GM12878 (cell line): Measurements from ENCODE around the gene RFX5. TPM values are rescaled to one million over a fixed set of nuclear protein-coding genes. Genes with fewer than 3 reads are reported as not detected.

Source experiments
- POU2F2 ChIP-seq: IDR thresholded peaks from 3 replicates; pipeline ENCODE4 v1.6.1; 2011; ENCODE audit warnings: low read depth, mild to moderate bottlenecking, low read length, borderline replicate concordance
- polyA plus RNA-seq, 11 experiments: library from polyadenylated mRNA; depleted of rRNA in 4 of 11; unstranded in 6 of 11; stranded (reverse) in 5 of 11; fragments of >200 nt; fragmentation: Nextera tagmentation in 4 of 11; fragmentation: Illumina TruSeq in 1 of 11; extraction: Ambion mirVana in 4 of 11; extraction: Trizol in 1 of 11; gene quantifications; 1 replicate in 1 of 11; 2 replicates in 10 of 11; pipeline versions ENCODE4 v1.2.1 to v1.2.3, GENCODE V29; 2011 to 2016; ENCODE audit warnings: inconsistent platforms in 2 of 11, missing spikeins in 2 of 11, low read depth in 1 of 11
- total RNA-seq, 4 experiments: library from RNA; depleted of rRNA in 3 of 4; stranded (reverse); fragments of >200 nt in 3 of 4; fragmentation: Illumina TruSeq in 1 of 4; extraction: Trizol in 1 of 4; gene quantifications; 2 replicates each; pipeline versions ENCODE4 v1.2.1 to v1.2.3, GENCODE V29; 2013 to 2021
- TF ChIP-seq, protein P1 (sequence below): fragments of 450-650 bp; IDR thresholded peaks from 2 replicates; pipeline ENCODE4 v1.6.1; 2017; ENCODE audit warnings: antibody characterized with exemption, mild to moderate bottlenecking, moderate library complexity
- TF ChIP-seq, protein P2 (sequence below): fragments of 450-650 bp; IDR thresholded peaks from 2 replicates; pipeline ENCODE4 v1.6.1; 2016; ENCODE audit warnings: mild to moderate bottlenecking, moderate library complexity, borderline replicate concordance

Gene RFX5
- total and polyA plus RNA-seq, 10 of the 15 experiments (the other 5 are each of a cell fraction or from before 2014, with no cell fraction given), result 14.1 to 198 (median 124) TPM

DNA sequence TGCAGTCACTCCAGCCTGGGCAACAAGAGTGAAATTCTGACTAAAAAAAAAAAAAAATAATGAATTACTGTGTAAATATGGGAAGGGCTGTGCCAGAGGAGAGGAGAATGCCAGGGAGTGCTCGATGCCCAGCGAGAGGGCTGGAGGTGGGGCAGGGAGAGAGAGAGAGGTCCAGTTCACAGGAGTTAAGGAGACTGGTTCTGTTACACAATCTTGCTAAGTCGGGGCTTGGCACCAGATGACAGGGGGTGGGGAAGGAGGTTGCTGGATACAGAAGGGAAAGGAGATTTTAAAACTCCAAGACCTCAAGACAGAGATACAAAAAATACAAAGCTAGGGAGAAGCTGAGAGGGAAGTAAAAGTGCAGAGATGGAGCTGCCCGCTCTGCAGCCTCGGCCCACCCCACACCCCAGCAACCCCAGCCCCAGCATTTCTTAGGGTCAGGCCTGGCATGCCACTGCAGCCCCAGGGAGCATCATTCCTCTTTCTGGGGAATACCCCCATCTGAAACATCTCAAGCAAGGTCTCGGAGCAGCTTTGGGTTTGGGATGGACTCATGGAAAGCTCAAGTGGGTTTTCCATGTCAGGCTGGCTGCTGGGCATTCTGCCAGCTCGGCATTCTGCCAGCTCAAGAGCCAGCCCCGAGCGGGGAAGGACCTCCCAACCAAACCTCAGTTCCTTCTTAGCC, 24.5 kb upstream of the RFX5 start (continued):
- TF ChIP-seq, protein P1, sequence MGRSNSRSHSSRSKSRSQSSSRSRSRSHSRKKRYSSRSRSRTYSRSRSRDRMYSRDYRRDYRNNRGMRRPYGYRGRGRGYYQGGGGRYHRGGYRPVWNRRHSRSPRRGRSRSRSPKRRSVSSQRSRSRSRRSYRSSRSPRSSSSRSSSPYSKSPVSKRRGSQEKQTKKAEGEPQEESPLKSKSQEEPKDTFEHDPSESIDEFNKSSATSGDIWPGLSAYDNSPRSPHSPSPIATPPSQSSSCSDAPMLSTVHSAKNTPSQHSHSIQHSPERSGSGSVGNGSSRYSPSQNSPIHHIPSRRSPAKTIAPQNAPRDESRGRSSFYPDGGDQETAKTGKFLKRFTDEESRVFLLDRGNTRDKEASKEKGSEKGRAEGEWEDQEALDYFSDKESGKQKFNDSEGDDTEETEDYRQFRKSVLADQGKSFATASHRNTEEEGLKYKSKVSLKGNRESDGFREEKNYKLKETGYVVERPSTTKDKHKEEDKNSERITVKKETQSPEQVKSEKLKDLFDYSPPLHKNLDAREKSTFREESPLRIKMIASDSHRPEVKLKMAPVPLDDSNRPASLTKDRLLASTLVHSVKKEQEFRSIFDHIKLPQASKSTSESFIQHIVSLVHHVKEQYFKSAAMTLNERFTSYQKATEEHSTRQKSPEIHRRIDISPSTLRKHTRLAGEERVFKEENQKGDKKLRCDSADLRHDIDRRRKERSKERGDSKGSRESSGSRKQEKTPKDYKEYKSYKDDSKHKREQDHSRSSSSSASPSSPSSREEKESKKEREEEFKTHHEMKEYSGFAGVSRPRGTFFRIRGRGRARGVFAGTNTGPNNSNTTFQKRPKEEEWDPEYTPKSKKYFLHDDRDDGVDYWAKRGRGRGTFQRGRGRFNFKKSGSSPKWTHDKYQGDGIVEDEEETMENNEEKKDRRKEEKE, result no peak
- no peak for TF ChIP-seq POU2F2
- TF ChIP-seq, protein P2, sequence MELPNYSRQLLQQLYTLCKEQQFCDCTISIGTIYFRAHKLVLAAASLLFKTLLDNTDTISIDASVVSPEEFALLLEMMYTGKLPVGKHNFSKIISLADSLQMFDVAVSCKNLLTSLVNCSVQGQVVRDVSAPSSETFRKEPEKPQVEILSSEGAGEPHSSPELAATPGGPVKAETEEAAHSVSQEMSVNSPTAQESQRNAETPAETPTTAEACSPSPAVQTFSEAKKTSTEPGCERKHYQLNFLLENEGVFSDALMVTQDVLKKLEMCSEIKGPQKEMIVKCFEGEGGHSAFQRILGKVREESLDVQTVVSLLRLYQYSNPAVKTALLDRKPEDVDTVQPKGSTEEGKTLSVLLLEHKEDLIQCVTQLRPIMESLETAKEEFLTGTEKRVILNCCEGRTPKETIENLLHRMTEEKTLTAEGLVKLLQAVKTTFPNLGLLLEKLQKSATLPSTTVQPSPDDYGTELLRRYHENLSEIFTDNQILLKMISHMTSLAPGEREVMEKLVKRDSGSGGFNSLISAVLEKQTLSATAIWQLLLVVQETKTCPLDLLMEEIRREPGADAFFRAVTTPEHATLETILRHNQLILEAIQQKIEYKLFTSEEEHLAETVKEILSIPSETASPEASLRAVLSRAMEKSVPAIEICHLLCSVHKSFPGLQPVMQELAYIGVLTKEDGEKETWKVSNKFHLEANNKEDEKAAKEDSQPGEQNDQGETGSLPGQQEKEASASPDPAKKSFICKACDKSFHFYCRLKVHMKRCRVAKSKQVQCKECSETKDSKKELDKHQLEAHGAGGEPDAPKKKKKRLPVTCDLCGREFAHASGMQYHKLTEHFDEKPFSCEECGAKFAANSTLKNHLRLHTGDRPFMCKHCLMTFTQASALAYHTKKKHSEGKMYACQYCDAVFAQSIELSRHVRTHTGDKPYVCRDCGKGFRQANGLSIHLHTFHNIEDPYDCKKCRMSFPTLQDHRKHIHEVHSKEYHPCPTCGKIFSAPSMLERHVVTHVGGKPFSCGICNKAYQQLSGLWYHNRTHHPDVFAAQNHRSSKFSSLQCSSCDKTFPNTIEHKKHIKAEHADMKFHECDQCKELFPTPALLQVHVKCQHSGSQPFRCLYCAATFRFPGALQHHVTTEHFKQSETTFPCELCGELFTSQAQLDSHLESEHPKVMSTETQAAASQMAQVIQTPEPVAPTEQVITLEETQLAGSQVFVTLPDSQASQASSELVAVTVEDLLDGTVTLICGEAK, result no peak
